HCT116 (cell line): ENCODE results near the gene TOX3. TPM values are rescaled to one million over a fixed set of nuclear protein-coding genes. Genes with fewer than 3 reads are reported as not detected.

Experiments used
- ATAC-seq: fragments of 200-7000 bp; cut with Tn5 transposase; 2 replicates; pipeline ENCODE4 v1.9.1; 2020; ENCODE audit warnings: mild to moderate bottlenecking, moderate library complexity
- BruUV-seq: library from RNA; stranded (reverse); fragments of 400-500 nt; replicated peaks from 2 replicates; lab custom pipeline; 2021; lab: Mats Ljungman, UMichigan
- CTCF ChIA-PET: fragments of 300-600 bp; sonication (Branson Sonifier 250); formaldehyde crosslinking; loops from one replicate; lab custom pipeline; 2021; ENCODE audit warnings: antibody characterized with exemption; lab: Charles Lee
- POLR2A ChIA-PET: fragments of 300-600, 350-600 bp; sonication (Branson Sonifier 250); formaldehyde crosslinking; loops from one replicate; lab custom pipeline; 2021; ENCODE audit warnings: antibody characterized with exemption; lab: Charles Lee
- RAD21 ChIA-PET, 2 experiments: fragments of 300-600 bp; sonication (Branson Sonifier 250); formaldehyde crosslinking; loops; one replicate each; lab custom pipeline; 2023; ENCODE audit warnings: low total read pairs in 2 of 2; ENCODE audit not compliant: uncharacterized antibody in 2 of 2, unreplicated experiment in 2 of 2, low non-redundant PET in 1 of 2; lab: Charles Lee
- DNase-seq: peaks from one replicate; pipeline ENCODE4 v3.0.0-alpha.2; 2010; ENCODE audit warnings: low read depth, low spot score
- H2AFZ ChIP-seq: fragments of 200-600 bp; shearing (Covaris generic), sonication (generic); 2 replicates; pipeline ENCODE4 v1.6.1; 2017; ENCODE audit warnings: low read depth, mixed run types, mixed read lengths, antibody characterized with exemption, low read length; ENCODE audit not compliant: poor library complexity, severe bottlenecking
- H3K27ac ChIP-seq: 2 replicates; pipeline ENCODE4 v1.5.1; 2012; ENCODE audit warnings: low read depth, low read length
- H3K27me3 ChIP-seq: fragments of 200-600 bp; sonication (generic); 2 replicates; pipeline ENCODE4 v1.6.1; 2016; ENCODE audit warnings: mixed run types, low read length, mixed read lengths; ENCODE audit not compliant: insufficient read depth
- H3K36me3 ChIP-seq, 2 experiments: fragments of 200-500 bp in 1 of 2; fragments of 200-600 bp in 1 of 2; sonication (Bioruptor generic) in 1 of 2; sonication (generic) in 1 of 2; 2 replicates each; pipeline versions ENCODE4 v1.5.1 to v1.6.1; 2014 to 2016; ENCODE audit warnings: low read length in 2 of 2, inconsistent platforms in 1 of 2, mixed read lengths in 1 of 2, mixed run types in 1 of 2; ENCODE audit not compliant: insufficient read depth in 2 of 2, control insufficient read depth in 1 of 2
- H3K4me1 ChIP-seq, 2 experiments: fragments of 200-600 bp in 1 of 2; sonication (generic) in 1 of 2; 2 replicates each; pipeline versions ENCODE4 v1.5.1 to v1.6.1; 2012 to 2017; ENCODE audit warnings: low read length in 2 of 2, inconsistent platforms in 1 of 2, mild to moderate bottlenecking in 1 of 2, mixed read lengths in 1 of 2, mixed run types in 1 of 2, moderate library complexity in 1 of 2; ENCODE audit not compliant: insufficient read depth in 2 of 2, control insufficient read depth in 1 of 2
- H3K4me2 ChIP-seq: fragments of 200-600 bp; sonication (generic); 2 replicates; pipeline ENCODE4 v1.6.1; 2017; ENCODE audit warnings: mixed run types, low read length, mixed read lengths
- H3K4me3 ChIP-seq, 2 experiments: fragments of 200-600 bp in 1 of 2; sonication (generic) in 1 of 2; replicated peaks in 1 of 2; 2 replicates each; pipeline ENCODE4 v1.5.1; 2011 to 2016; ENCODE audit warnings: low read length in 2 of 2, control low read depth in 1 of 2, low read depth in 1 of 2, mild to moderate bottlenecking in 1 of 2, mixed read lengths in 1 of 2, mixed run types in 1 of 2
- H3K79me2 ChIP-seq: fragments of 200-600 bp; sonication (generic); 2 replicates; pipeline ENCODE4 v1.6.1; 2017; ENCODE audit warnings: mild to moderate bottlenecking, mixed run types, low read length, moderate library complexity, mixed read lengths; ENCODE audit not compliant: insufficient read depth
- H3K9ac ChIP-seq: fragments of 200-600 bp; sonication (generic); 2 replicates; pipeline ENCODE4 v1.6.1; 2016; ENCODE audit warnings: low read length, mixed read lengths
- H3K9me2 ChIP-seq: fragments of 200-600 bp; sonication (generic), shearing (Covaris generic); 2 replicates; pipeline ENCODE4 v1.6.1; 2017; ENCODE audit warnings: mixed run types, mild to moderate bottlenecking, moderate library complexity; ENCODE audit not compliant: insufficient read depth
- H3K9me3 ChIP-seq, 2 experiments: fragments of 200-500 bp in 1 of 2; fragments of 200-600 bp in 1 of 2; sonication (Bioruptor generic) in 1 of 2; sonication (generic) in 1 of 2; 2 replicates each; pipeline ENCODE4 v1.6.1; 2014 to 2017; ENCODE audit warnings: low read length in 2 of 2, mixed read lengths in 2 of 2, inconsistent platforms in 1 of 2, low read depth in 1 of 2, mild to moderate bottlenecking in 1 of 2, mixed run types in 1 of 2, moderate library complexity in 1 of 2; ENCODE audit not compliant: control insufficient read depth in 1 of 2, insufficient read depth in 1 of 2
- H4K20me1 ChIP-seq: fragments of 200-600 bp; sonication (generic), shearing (Covaris generic); 2 replicates; pipeline ENCODE4 v1.6.1; 2017; ENCODE audit warnings: mixed run types, mild to moderate bottlenecking, moderate library complexity; ENCODE audit not compliant: insufficient read depth
- ATF3 ChIP-seq: IDR thresholded peaks from 2 replicates; pipeline ENCODE4 v1.6.1; 2012
- CBX3 ChIP-seq: IDR thresholded peaks from 2 replicates; pipeline ENCODE4 v1.6.1; 2012; ENCODE audit warnings: low read depth
- CEBPB ChIP-seq: IDR thresholded peaks from 2 replicates; pipeline ENCODE4 v1.6.1; 2012; ENCODE audit warnings: low read depth
- CTCF ChIP-seq, 3 experiments: fragments of 200-600 bp in 1 of 3; sonication (generic) in 1 of 3; IDR thresholded peaks in 2 of 3; conservative IDR thresholded peaks in 1 of 3; 2 replicates each; pipeline ENCODE4 v1.5.1; 2012 to 2017; ENCODE audit warnings: low read depth in 2 of 3, low read length in 2 of 3, antibody characterized with exemption in 1 of 3, borderline replicate concordance in 1 of 3, control low read depth in 1 of 3, mild to moderate bottlenecking in 1 of 3, mixed read lengths in 1 of 3, mixed run types in 1 of 3, moderate library complexity in 1 of 3; ENCODE audit not compliant: insufficient read depth in 1 of 3
- EGR1 ChIP-seq: IDR thresholded peaks from 2 replicates; pipeline ENCODE4 v1.6.1; 2012; ENCODE audit warnings: low read depth
- ELF1 ChIP-seq: IDR thresholded peaks from 2 replicates; pipeline ENCODE4 v1.6.1; 2012; ENCODE audit warnings: low read depth, borderline replicate concordance
- EZH2 ChIP-seq: fragments of 200-600 bp; sonication (generic); IDR thresholded peaks from 2 replicates; pipeline ENCODE4 v1.6.1; 2017; ENCODE audit warnings: antibody characterized with exemption, mixed run types
- EZH2phosphoT487 ChIP-seq: fragments of 200-600 bp; IDR thresholded peaks from 2 replicates; pipeline ENCODE4 v1.6.1; 2018; ENCODE audit warnings: antibody characterized with exemption, borderline replicate concordance
- FOSL1 ChIP-seq: IDR thresholded peaks from 2 replicates; pipeline ENCODE4 v1.6.1; 2012; ENCODE audit warnings: low read depth
- POLR2A ChIP-seq: IDR thresholded peaks from 2 replicates; pipeline ENCODE4 v1.7.0; 2011; ENCODE audit warnings: borderline replicate concordance; ENCODE audit not compliant: insufficient read depth, insufficient read length; ENCODE audit errors: extremely low read depth
- POLR2AphosphoS5 ChIP-seq: IDR thresholded peaks from 2 replicates; pipeline ENCODE4 v1.6.1; 2011; ENCODE audit warnings: mild to moderate bottlenecking, low read depth, low read length, moderate library complexity
- RAD21 ChIP-seq: IDR thresholded peaks from 2 replicates; pipeline ENCODE4 v1.6.1; 2012; ENCODE audit warnings: low read depth, mild to moderate bottlenecking
- REST ChIP-seq: IDR thresholded peaks from 2 replicates; pipeline ENCODE4 v1.6.1; 2012; ENCODE audit warnings: low read depth
- SP1 ChIP-seq: IDR thresholded peaks from 2 replicates; pipeline ENCODE4 v1.6.1; 2012; ENCODE audit warnings: low read depth
- SRF ChIP-seq: IDR thresholded peaks from 2 replicates; pipeline ENCODE4 v1.6.1; 2012; ENCODE audit warnings: low read depth
- TCF7L2 ChIP-seq: IDR thresholded peaks from 2 replicates; pipeline ENCODE4 v1.7.0; 2011; ENCODE audit warnings: borderline replicate concordance, inconsistent platforms; ENCODE audit not compliant: insufficient read depth, insufficient read length; ENCODE audit errors: extremely low read depth
- YY1 ChIP-seq: IDR thresholded peaks from 2 replicates; pipeline ENCODE4 v1.6.1; 2011; ENCODE audit warnings: low read length, low read depth, moderate library complexity, mild to moderate bottlenecking; ENCODE audit not compliant: insufficient replicate concordance; ENCODE audit errors: extremely low read depth
- ZBTB33 ChIP-seq: IDR thresholded peaks from 2 replicates; pipeline ENCODE4 v1.6.1; 2011; ENCODE audit warnings: mild to moderate bottlenecking, low read length, moderate library complexity; ENCODE audit not compliant: insufficient replicate concordance; ENCODE audit errors: extremely low read depth
- ZFX ChIP-seq: fragments of 450-650 bp; IDR thresholded peaks from 2 replicates; pipeline ENCODE4 v1.6.1; 2017
- ZNF274 ChIP-seq: fragments of 200-500 bp; sonication (Bioruptor generic); IDR thresholded peaks from 2 replicates; pipeline ENCODE4 v1.6.1; 2014; ENCODE audit warnings: mild to moderate bottlenecking, low read depth, low read length, inconsistent platforms
- intact Hi-C: fragments of 100-400 bp; cut with micrococcal nuclease; formaldehyde crosslinking; loops from 2 replicates; pipeline ENCODE4 v1.10.0; 2022
- total RNA-seq: library from RNA; stranded (reverse); gene quantifications from one replicate; pipeline ENCODE4 v1.2.1, GENCODE V29; 2021; ENCODE audit not compliant: unreplicated experiment

Gene TOX3
- total RNA-seq, 1 experiment from 2014 or later: not detected

DNA sequence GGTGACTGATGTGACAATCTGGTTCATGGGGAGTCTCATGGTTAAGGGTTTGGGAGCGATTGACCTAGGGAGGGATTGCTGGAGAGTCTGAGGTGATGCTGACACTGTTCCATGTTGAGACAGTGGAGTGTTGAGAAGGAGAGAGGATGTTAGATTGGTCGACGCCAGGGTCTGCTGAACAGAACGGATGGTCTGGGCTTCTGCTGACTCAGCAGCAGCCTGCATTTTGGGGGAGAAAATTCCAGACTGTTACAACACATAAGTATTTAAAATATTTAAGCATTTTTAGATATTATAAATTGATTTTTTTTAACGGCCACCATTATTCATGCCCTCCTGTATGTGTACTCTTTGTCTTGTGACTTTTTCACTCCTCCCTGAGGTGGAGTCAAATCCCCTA is 107.2 kb downstream of the TOX3 start:
- no peaks in the 10 kb centered on the region for H3K79me2 ChIP-seq
- no peaks in the 10 kb centered on the region for H4K20me1 ChIP-seq
- H3K9me3 ChIP-seq: peaks cover 0 to 22% of the 10 kb centered on the region in 2 experiments; a peak in 2 of 4 replicates
- RAD21 ChIA-PET: no interaction called here
- H3K9ac ChIP-seq: no peak overlapping the region
- POLR2A ChIA-PET: no interaction called here
- ATAC-seq: no peak
- H2AFZ ChIP-seq: no peak overlapping the region
- TF ChIP-seq ZNF274 (no peak), YY1 (no peak), ATF3 (no peak), TCF7L2 (no peak), REST (no peak), SP1 (no peak), CEBPB (no peak), EGR1 (no peak), CTCF (IDR thresholded peaks at IDR 0.05 in 2 of 3, conservative IDR thresholded peaks at IDR 0.05 in 1 of 3; ENCODE audit: borderline replicate concordance in 1 of 3, insufficient read depth in 1 of 3, low read depth in 2 of 3, low read length in 2 of 3) (no peak), CBX3 (no peak), EZH2phosphoT487 (no peak), ELF1 (no peak), SRF (no peak), EZH2 (no peak), ZFX (no peak), ZBTB33 (no peak), POLR2A (no peak), FOSL1 (no peak), POLR2AphosphoS5 (no peak), RAD21 (no peak)
- TF ChIP-seq, all 23 proteins: peak for 0
- Histone ChIP-seq H3K9me2 (no peaks in the 10 kb centered on the region), H3K27me3 (no peaks in the 10 kb centered on the region), H3K27ac (no peak overlapping the region), H3K4me1 (no peaks in the 10 kb centered on the region), H3K4me2 (no peak overlapping the region), H3K4me3 (no peak overlapping the region), H3K36me3 (no peaks in the 10 kb centered on the region)
- BruUV-seq: no TSS peak
- CTCF ChIA-PET: no interaction called here
- intact Hi-C loops: no loop called here
- DNase-seq: no peak
